NCI-H510A treated with DMSO at 0.1 percent for 48 hours (cell line): ENCODE measurements around the gene DPP6.
A peak's percentile ranks its signal among the peaks of the same experiment; 100 is the strongest.

Experiments used
- DNase-seq: peaks from one replicate; lab custom pipeline; 2025; lab: John Stamatoyannopoulos, UW

Gene DPP6

DNA sequence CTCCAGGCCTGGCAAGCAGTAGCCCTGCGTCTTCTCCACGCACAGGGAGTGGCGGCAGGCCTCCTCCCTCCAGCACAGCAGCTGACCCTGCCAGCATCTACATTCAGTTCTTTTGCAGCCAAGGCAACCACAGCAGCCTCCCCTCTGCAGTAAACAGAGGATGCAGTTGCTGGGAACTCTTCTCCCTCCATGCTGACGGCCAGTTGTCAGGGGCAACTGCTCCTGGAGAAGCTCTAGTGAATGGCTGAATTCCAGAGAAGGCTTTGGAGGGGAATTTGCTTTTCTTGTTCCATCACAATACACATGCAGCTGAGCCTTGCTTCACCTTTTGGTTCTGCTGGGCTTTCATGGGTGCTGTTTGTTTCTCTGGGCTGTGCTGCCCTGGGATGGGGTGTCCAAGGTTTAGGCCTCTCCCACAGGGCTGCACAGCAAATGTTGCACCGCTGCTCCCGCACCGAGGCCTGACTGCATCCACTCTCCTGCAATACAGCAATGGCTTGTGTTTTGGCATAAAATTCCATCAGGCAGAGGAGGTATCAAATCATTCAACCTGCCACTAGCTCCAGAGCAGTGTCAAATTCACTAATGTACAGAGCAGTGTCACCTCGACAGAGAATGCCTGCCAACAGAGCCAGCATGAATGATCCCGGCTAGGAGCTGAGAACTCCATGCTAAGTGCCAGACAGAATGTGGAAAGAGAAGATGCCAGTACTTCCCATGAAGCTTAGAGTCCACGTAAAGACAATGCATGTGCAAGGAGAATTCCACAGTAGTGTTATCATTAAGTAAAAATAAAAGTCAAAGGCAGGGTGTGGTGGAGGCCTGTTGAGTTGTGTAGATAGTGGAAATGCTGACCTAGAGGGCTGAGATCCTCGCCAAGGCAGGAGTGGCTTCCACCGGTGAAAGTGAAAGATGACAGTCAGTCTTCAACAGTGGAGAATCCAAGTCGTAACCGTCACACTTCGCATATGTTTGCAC lies 399.6 kb downstream of the DPP6 start:
- no peak for DNase-seq

DNA sequence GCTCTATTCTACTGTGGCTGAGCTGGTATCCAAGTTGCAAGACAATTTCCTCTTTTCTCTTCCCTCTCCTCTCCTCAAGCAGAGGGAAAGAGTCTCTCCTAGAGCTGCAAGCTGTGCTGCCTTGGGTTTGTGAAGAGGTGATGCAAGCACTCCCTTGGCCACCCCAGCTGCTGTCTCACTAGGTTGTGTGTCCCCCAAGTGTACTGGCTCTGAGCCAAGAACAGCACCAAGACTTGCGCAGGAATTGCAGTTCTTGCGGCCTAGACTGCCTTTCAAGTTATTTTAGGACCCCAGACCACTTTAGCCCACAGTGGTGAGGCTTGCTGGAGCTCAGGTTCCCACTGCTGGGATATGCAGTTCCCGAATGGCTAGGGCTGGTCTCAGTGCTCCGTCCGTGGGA lies 411.6 kb downstream of the DPP6 start:
- DNase-seq, result no peak

DNA sequence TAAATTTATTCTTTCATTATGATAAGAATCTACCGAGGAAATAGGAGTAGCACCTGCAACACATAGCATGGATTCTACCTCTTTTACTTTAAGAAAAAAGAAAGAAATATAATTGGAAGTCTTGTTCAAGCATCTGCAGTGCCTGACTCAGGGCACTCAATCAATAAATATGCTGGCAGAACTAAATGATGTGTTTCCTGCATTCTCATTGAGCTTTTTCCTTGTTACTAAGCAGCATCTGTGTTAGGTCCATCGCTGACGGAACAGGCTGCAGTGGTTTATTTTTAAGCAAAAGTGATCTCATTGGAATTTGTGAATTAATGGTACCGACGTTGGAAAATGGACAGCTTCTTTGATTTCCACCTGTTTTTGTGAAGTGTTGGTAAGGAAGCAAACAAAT lies 417.5 kb downstream of the DPP6 start:
- DNase-seq, result no peak

DNA sequence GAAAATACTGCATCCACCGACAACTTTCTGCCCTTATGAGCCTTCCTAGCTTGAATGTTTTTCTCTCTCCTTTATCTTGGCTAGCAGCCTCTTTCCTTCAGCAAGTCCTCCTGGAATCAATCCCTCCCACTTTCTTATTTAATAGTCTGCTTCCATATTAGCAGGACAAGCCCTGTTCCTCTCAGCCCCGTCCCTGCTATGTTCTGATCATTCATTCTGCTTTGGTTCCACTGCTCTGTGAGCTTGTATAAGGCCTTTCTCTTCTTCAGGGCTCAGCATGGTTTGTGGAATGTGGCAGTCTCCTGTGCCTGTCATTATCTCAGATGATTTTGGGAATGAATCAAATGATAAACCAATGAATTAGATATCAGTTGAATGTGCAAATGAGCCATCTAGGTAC lies 420.1 kb downstream of the DPP6 start:
- no peak for DNase-seq

DNA sequence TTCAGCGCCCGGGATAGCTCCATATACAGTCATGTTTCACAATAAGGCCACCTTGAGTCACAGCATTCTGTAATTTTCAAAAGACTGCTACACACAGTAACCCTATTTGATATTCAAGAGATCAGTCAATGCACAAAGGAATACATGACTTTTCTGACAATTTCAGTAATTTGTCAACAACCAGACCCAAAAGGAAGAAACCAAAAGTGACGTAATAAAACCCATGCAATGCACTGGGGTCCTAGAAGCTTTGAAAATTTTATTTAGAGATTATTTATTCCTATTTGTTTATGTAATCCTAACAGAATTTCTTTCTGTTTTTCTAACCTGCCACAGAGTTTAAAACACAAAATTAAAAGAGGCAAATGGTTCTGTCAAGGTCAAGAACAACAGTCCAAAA lies 421.2 kb downstream of the DPP6 start:
- DNase-seq, result no peak

DNA sequence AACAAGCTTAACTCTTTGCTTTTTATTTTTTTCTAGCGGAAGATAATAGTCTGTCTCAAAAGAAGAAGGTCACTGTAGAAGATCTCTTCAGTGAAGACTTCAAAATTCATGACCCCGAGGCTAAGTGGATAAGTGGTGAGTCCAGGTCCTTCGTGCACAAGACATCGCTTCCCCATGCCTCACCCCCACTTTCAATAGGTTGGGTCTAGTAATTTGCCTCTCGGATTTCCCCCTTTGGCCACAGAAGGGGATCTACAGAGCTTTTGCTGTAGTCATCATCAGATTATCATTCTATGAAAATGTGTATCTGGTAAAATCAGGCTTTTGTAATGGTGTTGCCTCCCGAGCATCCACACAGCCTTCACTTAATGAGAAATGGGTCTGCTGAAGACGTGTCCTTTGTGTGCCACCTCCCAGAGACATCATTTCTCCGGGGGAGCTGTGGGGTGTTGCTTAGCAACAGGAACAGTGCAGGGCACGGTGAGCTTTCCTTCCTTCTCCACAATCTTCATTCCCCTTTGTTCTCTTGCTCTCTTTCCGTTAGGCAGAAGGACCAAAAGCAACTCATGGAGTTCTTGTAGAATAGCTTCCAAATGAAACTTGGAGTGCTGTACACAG lies 422.8 kb downstream of the DPP6 start:
- DNase-seq, result no peak

DNA sequence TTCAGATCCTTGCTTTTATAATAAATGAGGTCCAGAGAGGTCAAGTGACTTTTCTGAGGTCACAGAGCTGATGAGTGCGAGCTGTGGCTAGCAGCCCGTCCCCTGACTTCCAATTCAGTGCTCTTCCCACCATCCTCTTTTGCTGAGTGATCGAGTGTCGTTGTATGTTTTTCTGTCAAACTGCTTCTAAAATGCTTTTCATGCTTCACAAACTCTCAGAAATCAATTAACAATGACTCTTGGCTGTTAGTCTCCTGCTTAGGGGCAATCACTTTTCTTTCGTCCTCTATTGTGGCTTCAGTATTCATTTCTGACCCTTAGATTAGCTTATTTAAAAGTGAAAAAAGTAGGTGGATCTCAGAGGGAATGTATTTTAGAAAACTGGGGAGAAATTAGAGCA lies 423.7 kb downstream of the DPP6 start:
- DNase-seq, result no peak

DNA sequence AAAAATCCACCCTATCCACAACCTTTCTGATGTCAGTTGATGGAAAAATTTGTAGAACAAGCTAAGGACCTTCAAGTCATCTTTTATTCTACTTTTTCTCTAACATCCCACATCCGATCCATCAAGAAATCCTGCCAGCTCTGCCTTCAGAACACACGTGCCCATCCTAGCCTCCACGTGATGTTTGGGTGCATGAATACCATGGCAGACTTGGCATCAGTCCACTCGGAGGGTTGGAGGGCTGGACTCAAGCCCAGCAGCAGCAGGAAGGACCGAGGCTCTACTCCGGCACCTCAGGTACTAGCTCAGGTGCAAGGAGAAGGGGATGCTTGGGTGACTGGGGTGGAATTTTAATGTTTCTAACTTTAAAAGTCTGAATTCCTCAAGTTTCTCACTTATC lies 428.6 kb downstream of the DPP6 start:
- DNase-seq, result no peak

DNA sequence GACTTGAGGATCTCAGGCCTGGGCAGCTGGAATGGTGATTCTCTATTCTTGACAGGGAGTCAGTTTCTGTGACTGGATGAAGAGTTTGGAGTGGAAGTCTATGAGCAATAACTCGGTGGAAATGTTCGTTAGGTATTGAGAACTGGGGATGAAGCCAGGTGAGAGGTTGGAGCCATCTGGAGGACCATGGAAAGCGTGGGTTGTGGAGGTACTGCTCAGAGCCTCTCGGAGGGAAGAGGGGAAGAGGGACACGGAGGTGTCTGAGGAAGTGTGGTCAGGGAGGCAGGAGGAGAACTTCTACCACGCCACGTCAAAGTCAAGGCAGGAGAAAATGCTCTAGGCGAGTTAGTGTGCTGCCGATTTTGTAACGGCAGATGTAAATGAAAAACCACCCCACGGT lies 430.7 kb downstream of the DPP6 start:
- no peak for DNase-seq

DNA sequence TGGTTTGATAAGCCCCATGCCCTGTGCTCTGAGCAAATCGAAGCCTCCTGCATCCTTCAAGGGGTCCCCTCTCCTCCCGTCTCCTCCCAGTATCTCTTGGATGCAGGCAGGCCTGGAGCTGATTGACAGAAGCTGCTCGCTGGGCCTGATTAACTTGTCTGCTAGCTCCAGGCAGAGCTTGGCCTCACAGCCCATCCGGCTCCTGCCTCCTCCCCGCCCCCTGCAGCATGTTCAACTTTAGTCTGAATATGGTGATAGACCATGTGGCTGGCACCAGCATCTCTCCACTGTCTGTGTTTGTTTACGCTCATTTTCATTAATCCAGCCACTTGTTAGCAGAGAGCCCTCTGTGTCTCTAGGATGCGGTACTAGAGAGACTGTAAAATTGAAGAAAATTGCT lies 432.2 kb downstream of the DPP6 start:
- DNase-seq, result no peak

DNA sequence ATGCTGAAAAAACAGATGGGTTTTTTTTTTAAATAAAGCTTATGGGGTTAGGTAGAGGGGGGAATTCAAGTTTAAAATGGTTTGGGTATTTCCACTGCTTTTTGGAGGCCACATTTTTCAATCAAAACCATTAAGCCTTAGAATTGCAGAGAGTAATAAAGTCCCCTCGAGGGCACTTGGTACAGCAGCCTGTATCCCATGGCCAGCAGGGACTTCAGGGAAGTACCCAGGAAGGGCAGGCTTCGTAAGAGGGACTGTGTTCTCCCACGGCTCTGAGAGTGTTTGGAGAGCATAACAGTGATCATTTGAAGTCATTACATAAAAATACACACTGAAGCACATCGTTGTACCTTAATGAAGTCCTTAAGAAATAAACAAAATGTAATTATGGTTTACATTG lies 432.7 kb downstream of the DPP6 start:
- no peak for DNase-seq

DNA sequence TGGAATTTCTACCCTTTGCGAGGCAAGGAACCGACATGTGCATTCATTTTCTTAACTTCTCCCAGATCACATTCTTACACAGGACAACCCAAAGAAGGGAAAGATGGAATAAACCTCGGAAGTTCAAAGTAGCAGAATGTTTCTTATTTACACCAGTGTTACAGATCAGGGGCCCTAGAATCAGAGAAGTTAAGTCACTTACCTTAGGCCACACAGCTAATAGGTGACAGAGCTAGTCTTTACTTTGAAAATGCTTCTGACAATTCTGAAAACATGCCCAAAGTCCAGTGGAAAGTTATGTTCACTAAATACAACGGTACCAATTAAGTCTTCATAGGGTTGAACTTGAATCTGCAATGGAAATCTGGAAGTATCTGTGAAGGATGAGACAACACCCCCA lies 437.7 kb downstream of the DPP6 start:
- no peak for DNase-seq

DNA sequence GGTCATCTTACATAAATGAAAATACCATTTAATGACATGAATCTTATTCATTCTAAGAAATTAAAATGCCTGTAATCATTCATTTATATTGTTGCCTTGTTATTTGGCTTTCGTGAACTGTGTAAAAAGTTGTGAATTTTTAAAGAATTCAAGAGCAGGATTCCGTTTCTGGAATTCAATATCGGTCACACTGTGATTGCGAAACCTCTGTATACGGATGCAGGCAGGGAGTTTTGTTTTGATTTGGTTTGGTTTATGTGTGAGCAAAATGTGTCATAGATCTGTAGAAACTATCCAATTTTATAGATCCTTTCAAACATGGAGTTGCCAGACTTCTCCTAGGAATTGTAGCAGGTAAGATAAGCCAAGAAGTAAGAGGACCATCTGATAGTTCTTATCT lies 441.4 kb downstream of the DPP6 start:
- no peak for DNase-seq

DNA sequence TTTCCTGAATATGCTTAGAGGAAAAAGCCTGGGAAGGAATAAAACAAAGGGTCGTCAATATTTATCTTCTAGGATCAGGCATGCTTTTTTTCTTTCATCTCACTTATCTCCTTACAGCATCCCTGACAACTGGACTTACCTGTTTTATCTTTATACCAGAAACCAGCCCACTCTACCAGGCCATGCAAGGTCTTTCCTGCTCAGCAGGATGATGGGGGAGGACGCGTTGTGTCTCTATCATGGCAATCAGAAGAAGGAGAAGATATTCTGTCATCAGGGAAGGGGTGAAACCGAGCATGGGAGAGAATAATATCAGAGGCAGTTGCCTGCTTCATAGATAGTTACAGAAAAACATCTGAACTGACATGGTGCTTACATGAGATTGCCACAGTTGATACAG lies 445.6 kb downstream of the DPP6 start:
- no peak for DNase-seq

DNA sequence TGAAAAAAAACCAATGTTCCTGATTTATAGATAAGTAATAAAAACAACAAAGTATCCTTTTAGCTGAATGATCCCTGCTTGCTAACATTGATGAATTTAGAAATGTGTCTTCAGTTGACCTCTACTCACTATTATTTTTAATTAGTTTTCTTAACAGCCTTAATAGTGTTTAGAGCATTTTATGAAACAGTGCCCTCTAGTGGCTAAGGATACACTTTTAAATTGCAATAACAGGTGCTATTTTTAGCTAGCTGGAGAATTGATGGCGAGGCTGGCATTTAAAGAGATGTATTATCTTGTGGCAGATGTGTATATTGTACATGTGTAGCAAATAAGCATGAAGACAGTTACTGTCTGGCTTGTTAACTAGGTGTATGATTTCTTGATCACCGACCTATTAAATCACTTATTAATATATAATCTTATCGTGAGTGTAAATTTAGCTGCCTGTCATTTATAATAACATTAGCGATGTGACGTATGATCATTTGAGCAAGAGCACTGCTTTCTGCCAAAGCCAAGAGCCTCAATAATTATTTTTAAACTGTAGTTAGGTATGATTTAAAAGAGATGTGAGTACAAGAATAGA lies 451.9 kb downstream of the DPP6 start:
- DNase-seq, result peak; percentile 12

DNA sequence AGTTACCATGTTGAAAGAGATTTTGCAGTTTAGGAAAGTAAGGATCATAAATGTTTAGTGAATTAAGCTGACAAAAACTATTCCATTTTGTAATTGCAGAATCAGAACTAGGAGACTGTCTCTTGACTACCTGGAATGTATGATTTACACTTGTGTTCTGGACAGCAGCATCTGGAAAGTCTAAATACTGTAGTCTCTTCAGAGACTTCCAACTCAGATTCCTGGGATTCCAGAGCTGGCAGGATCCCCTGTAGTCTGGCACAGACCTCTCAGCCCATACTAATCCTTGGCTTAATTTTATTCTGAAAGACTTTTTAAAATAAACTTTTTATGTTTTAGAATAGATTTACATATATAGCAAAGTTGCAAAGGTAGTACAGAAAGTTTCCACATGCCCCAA lies 452.7 kb downstream of the DPP6 start:
- no peak for DNase-seq

DNA sequence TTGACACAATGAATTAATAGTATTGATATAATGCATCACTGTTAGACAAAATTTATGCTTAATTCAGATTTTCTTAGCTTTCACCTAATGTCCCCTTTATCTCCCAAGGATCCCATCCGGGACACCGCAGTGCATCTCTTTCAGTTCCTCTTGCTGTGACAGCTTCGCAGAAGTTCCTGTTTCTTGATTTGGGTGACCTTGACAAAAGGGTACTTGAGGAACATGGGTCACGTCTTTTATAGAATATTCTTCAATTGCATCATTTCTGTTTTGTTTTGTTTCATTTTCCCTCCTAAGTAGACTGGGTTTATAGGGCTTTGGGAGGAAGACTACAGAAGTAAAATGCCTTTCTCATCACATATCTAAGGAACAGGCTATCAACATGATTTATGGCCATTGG lies 453.2 kb downstream of the DPP6 start:
- DNase-seq, result no peak

DNA sequence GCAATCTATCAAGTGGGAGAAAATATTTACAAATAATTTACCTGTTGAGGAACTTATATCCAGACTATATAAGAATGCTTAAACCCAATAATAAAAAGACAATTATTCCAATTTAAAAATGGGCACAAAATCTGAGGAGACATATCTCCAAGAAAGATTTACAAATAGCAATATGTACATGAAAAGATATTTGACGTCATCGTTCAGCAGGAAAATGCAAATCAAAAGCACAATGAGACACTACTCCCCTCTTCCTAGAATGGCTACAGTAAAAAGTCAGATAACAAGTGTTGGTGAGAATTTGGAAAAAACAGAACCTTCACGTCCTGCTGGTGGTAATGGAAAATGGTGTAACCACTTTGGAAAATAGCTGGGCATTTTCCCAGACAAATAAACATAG lies 457.0 kb downstream of the DPP6 start:
- DNase-seq, result no peak

DNA sequence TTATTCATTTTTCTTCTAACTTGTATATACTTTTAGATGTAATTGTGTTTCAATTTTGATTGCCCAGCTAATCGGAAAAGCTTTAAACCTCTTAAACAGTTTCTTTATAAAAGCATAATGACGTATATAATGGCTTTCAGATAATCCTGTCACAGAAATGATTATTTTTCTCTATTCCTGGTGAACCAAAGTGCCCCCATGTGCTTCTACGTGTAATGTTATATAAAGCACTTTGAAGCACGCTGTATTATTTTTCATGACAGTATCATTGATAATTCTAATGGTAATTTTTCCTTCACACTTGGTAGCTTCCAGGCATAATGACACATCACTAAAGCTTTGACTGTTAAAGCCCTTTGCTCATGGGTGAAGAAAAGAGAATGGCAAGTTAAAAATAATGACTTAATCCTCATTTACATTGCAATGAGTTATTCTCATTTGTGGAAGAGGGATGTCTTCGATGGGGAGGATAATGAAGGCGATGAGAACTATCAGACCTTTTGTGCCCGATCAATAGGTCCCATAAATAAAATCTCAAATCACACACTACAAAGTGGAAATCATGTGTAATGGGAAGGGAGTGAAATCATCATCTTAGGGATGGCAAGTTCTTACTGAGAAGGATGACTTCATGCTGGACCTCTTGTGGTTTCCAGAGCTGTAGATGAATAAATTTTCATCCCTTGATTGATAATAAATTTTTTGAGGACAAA lies 460.1 kb downstream of the DPP6 start:
- DNase-seq, result no peak

DNA sequence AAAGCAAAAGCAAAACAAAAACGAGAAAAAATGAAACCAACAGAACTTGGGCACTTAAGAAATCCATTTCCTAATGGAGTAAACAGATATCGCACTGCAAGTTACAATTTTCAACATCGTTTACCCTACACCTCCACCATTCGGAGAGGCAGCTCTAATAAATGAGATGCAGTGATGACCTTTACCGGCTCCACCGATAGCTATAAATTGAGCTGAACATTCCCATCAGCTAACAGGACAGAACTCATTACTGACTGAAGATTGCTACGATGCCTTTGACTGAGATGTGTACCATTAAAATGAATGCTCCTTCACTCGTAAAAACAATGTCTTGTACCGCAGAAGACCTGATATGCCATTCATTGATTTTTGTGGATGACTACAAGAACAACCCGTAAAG lies 465.6 kb downstream of the DPP6 start:
- DNase-seq, result no peak

DNA sequence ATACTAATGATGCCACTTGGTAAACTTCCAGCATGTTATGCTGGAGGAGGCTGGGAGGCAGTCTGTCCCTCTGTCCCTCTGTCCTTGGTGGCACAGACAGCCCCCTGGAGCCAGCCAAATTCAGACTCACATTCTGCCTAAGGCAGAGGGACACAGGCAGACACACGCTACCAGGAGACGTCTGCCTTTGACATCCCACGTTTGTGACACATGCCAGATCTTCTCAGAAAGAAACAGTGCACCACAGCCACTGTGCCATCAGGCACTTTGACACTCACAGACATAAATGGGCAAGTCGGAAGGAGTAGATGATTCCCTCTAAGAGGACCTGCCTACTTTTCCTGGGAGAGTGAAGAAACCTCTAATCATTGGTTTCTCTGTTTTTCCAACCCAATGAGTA lies 467.0 kb downstream of the DPP6 start:
- DNase-seq, result no peak

DNA sequence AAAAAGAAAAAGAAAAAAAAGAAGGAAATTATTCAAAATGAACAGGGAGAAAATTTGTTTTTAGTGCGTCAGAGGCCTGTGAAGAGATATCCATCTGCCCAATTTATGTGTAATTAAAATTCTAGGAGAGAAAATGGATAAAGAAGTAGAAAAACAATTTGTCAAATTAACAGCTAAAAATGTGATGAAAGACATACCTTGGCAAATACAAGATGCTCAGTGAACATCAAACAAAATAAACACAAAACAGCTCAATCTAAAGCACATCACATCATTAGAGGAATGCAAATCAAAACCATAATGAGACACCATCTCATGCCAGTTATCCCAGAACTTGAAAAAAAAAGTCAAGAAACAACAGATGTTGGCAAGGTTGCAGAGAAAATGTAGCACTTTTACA lies 477.9 kb downstream of the DPP6 start:
- DNase-seq, result no peak

DNA sequence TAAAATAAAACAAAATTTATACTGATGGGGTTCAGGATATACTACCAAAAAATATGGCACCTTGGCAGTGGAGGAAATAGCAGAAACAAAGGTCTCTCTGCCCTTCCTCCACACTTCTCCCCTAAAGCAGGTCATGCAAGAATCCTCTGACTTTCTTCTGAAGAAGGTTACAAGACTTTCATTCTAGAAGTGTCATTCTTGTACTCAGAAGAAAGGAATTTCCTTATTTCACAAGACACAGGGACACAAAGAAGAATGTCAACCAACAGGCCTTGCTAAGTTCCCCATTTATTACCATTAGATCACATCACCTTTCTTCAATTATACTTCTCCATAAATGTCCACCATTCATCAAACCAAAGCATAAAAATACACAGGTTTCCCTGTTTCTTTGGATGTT lies 480.6 kb downstream of the DPP6 start:
- DNase-seq, result no peak
